ENCODE data around the gene LRRC49. TPM values are rescaled to one million over a fixed set of nuclear protein-coding genes. Genes with fewer than 3 reads are reported as not detected.
A peak's percentile ranks its signal among the peaks of the same experiment; 100 is the strongest.

The LRRC49 gene
- total RNA-seq, 1 donor from 2014 or later: 4.7 TPM

DNA sequence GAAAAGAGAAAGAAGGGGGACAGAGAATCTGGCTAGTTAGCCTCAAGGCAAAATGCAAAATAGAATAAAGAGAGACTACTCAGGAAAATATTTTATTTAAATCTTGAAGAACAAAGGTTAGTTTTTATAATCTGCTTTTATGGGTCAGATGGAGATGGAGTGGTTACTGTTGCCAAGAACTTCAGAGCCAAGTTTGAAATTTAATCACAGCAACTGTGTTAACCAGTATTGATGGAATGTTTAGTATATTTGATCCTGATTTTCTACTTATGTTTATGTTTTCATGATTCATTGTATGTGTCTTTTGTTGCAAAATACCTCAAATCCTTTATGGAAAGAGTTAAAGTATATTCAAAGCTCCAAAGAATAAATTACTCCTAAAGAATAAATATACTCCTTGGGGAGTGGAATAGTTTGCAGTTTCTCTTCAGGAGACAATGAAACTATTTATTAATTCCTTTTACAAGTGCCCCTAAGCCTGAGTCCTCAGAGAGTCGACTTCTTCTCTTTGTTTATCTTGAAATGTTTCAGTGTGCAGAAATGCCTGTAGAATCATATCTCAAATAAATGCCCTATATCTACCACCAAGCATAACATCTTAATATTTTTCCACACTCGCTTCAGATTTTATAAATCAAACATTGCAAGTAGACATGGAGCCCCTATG is 161.8 kb downstream of the LRRC49 start:
- Histone ChIP-seq H3K4me3 (ENCODE audit: low read depth, low read length) (no peak overlapping the region), H3K27me3 (ENCODE audit: control insufficient read depth, insufficient read depth, low read length) (no peaks in the 10 kb centered on the region), H3K36me3 (ENCODE audit: control insufficient read depth, insufficient read depth, low read length) (no peaks in the 10 kb centered on the region)
- FAIRE-seq (no peak), DNase-seq (ENCODE audit: low read depth) (no peak)
- TF ChIP-seq, protein P1, sequence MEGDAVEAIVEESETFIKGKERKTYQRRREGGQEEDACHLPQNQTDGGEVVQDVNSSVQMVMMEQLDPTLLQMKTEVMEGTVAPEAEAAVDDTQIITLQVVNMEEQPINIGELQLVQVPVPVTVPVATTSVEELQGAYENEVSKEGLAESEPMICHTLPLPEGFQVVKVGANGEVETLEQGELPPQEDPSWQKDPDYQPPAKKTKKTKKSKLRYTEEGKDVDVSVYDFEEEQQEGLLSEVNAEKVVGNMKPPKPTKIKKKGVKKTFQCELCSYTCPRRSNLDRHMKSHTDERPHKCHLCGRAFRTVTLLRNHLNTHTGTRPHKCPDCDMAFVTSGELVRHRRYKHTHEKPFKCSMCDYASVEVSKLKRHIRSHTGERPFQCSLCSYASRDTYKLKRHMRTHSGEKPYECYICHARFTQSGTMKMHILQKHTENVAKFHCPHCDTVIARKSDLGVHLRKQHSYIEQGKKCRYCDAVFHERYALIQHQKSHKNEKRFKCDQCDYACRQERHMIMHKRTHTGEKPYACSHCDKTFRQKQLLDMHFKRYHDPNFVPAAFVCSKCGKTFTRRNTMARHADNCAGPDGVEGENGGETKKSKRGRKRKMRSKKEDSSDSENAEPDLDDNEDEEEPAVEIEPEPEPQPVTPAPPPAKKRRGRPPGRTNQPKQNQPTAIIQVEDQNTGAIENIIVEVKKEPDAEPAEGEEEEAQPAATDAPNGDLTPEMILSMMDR (IDR thresholded peaks at IDR 0.05; ENCODE audit: insufficient read depth, low read length, severe bottlenecking): no peak

GRCh38 chr15:71055461-71055860 is 162.8 kb downstream of the LRRC49 start:
- Histone ChIP-seq H3K36me3 (ENCODE audit: control insufficient read depth, insufficient read depth, low read length) (no peaks in the 10 kb centered on the region), H3K27me3 (ENCODE audit: control insufficient read depth, insufficient read depth, low read length) (no peaks in the 10 kb centered on the region), H3K4me3 (ENCODE audit: low read depth, low read length) (no peak overlapping the region)
- DNase-seq (ENCODE audit: low read depth) (peak; percentile 83), FAIRE-seq (no peak)
- TF ChIP-seq, protein P1 (IDR thresholded peaks at IDR 0.05; ENCODE audit: insufficient read depth, low read length, severe bottlenecking): no peak

DNA sequence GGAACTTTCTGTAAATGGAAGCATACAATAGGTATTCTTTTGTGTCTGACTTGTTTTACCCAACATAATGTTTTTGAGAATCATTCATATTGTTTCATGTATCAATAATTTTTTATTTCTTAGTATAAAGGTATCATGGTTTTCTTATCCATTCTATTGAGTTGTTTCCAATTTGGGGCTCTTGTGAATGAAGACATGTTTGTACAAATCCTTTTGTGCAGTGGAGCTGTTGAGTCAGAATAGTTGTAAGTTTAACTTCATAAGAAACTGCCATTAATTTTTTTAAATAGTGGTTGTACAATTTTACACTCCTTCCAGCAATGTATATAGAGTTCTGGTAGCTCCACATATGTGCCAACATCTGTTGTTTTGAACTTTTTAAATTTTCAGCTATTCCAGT is 163.5 kb downstream of the LRRC49 start:
- TF ChIP-seq, protein P1 (IDR thresholded peaks at IDR 0.05; ENCODE audit: insufficient read depth, low read length, severe bottlenecking): no peak
- no peak for FAIRE-seq
- DNase-seq (ENCODE audit: low read depth): peak; percentile 82
- Histone ChIP-seq H3K27me3 (ENCODE audit: control insufficient read depth, insufficient read depth, low read length) (no peaks in the 10 kb centered on the region), H3K4me3 (ENCODE audit: low read depth, low read length) (no peak overlapping the region), H3K36me3 (ENCODE audit: control insufficient read depth, insufficient read depth, low read length) (no peaks in the 10 kb centered on the region)

DNA sequence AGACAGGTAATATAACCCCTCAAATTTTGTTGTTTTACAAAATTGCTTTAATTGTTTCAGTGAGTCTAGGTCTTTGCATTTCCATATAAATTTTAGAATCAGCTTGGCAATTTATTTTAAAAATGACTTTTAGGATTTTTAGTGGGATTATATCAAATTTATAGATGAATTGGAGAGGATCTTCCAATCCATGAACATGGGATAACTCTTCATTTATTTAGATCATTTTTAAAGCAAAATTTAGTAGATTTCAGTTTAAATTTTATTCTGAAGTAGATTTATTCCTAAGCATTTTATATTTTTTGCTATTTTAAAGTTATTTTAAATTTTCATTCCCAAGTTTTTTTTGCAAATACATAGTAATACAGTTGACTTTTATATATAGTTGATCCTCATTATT is 164.5 kb downstream of the LRRC49 start:
- no peak for DNase-seq (ENCODE audit: low read depth)
- Histone ChIP-seq H3K27me3 (ENCODE audit: control insufficient read depth, insufficient read depth, low read length) (no peaks in the 10 kb centered on the region), H3K36me3 (ENCODE audit: control insufficient read depth, insufficient read depth, low read length) (no peaks in the 10 kb centered on the region), H3K4me3 (ENCODE audit: low read depth, low read length) (no peak overlapping the region)
- TF ChIP-seq, protein P1 (IDR thresholded peaks at IDR 0.05; ENCODE audit: insufficient read depth, low read length, severe bottlenecking): no peak
- FAIRE-seq: no peak

DNA sequence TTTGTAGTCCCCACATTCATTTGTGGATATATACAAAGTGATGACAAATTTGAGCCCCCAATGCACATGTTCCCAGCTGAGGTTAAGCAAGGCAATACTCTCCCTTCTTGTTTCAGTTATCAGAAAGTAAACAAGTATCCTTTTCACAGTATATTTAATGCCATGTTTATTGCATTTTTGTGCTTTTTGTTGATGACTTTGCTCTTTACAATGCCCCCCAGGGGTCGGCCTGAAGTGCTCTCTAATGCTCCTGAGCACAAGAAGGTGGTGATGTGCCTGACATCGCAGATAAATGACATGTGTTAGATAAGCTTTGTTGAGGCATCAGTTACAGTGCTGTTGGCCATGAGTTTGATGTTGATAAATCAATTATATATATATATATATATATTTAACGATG is 165.0 kb downstream of the LRRC49 start:
- H3K27me3 ChIP-seq (ENCODE audit: control insufficient read depth, insufficient read depth, low read length): no peaks in the 10 kb centered on the region
- H3K36me3 ChIP-seq (ENCODE audit: control insufficient read depth, insufficient read depth, low read length): no peaks in the 10 kb centered on the region
- FAIRE-seq (no peak), DNase-seq (ENCODE audit: low read depth) (no peak)
- H3K4me3 ChIP-seq (ENCODE audit: low read depth, low read length): no peak overlapping the region
- TF ChIP-seq, protein P1 (IDR thresholded peaks at IDR 0.05; ENCODE audit: insufficient read depth, low read length, severe bottlenecking): no peak

- TF ChIP-seq, protein P1 (IDR thresholded peaks at IDR 0.05; ENCODE audit: insufficient read depth, low read length, severe bottlenecking): no peak
- FAIRE-seq (no peak), DNase-seq (ENCODE audit: low read depth) (no peak)
- Histone ChIP-seq H3K27me3 (ENCODE audit: control insufficient read depth, insufficient read depth, low read length) (no peaks in the 10 kb centered on the region), H3K36me3 (ENCODE audit: control insufficient read depth, insufficient read depth, low read length) (no peaks in the 10 kb centered on the region), H3K4me3 (ENCODE audit: low read depth, low read length) (no peak overlapping the region)
These were observed 168.4 kb downstream of the LRRC49 start for GRCh38 chr15:71060983-71061382.
